GM18868 (cell line): Measurements from ENCODE around the gene HARBI1.
"Not testable (repeated sequence)": the region's sequence is repeated elsewhere in the genome, so short reads cannot be mapped to it uniquely, and the experiment has no call there.

Experiments used
- ATAC-seq: cut with Tn5 transposase; IDR thresholded peaks from one replicate; pipeline ENCODE4 v1.9.1; 2021; ENCODE audit warnings: mild to moderate bottlenecking, moderate library complexity; ENCODE audit not compliant: unreplicated experiment

HARBI1 gene

DNA sequence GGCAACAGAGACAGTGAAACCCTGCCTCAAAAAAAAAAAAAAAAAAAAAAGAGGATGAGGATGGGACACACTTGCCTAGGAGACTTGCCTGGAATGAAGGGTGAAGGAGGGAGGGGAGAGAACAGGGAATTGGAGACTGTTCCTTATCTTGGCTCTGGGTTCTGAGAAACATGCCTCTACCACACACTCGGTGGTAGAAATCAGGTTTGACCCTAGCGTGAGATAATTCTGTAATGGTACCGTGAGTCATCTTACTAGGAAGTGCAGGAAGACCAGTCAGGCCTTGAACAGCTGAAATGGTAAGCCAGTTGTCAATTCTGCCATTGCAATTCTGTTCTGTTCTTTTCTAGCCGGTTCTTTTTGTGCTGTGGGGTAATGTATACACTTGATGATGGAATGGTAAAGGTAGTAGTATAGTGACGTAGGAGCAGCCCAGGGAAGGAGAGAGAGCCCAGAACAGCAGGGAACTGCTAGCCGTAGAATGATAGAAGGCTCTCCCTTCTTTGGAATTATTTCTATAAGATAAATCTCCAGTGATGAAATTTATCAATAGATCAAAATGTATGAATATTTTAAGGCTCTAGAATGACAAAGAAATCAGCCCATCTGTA is 19.3 kb downstream of the HARBI1 start:
- no peak for ATAC-seq

DNA sequence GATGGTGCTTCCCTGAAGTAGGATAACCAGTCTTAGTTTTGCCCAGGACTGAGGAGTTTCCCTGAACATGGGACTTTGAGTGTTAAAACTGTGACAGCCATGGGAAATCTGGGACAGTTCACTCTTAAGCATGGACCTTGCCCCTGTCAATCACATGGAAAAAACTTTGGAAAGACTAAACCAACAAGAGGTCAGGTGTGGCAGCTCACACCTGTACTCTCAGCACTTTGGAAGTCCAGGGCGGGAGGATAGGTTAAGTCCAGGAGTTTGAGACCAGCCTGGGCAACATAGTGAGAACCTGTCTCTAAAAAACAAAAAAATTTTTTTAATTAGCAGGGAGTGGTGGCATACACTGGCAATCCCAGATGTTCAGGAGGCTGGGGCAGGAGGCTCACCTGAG is 19.9 kb downstream of the HARBI1 start:
- ATAC-seq, result no peak

DNA sequence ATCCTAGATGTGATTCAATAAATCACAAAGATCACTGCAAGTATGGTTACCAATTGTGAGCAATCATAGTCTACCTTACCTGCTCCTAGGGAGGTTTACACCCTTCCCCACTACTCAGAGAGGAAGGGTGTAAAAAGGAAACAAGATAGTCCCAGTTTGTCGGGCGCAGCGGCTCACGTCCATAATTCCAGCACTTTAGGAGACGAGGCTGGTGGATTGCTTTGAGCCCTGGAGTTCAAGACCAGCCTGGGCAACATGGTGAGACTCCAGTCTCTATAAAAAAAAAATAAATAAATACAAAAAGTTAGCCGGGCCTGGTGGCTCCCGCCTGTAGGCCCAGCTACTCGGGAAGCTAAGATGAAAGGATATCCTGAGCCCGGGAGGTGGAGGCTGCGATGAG is 22.2 kb downstream of the HARBI1 start:
- no peak for ATAC-seq

DNA sequence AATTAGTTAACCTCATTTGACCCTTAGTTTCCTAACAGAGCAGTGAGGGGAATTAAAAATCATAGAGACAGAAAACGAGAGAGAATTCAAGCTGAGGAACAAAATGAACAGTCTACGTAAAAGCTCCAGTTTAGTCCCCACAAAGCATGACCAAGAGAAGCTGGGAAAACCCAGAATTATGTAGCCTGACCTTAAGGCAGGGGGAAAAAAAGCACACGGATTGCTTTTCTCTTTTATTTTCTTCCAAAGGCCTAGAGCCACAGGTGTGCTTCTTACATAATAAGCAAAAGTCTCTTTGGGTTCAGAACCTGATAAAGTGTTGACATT is 22.7 kb downstream of the HARBI1 start:
- ATAC-seq, result peak; percentile 14

DNA sequence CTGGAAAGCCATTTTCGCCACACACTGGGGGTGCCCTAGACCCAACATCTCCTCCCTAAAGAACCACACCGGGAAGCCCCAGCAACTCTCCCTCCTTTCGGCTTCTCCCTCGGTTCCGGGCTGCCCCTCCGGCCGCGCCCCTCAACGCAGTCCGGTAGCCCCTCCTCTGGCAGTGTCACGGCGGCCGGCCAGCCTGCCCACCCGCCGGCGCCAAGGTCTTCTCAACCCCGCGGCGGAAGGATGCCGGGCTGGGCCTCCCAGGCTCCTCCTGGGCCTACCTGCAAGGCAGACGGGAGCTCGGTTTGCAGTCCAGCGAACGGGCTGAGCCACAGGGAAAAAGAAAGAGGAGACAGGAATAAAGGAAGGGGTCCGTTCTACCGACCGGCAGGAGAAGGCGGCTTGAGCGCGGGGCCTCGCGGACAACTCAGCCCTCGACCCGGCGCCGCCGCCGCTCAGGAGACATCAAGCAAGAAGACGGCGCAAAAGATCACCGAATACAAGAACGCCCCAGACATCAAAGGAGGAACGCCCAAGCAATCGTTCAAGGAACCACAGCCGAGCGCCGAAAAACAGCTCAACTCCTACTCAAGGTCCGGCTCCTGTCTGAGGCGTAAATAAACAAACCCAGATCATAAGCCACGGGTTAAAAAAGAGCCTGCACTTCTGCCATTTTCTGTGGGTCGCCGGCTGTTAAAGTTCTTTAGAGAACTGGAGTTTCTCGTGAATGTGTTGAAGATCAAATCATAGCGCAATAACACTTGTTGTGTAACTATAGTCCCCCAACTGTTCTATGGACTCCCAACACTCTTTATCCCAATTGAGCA is 23.3 kb downstream of the HARBI1 start, which contains the start of gene AMBRA1:
Gene AMBRA1, minus strand, starts transcription at position 474 of the 824 bp plus-strand sequence. CDS start 45,643 bp downstream, outside the sequence.
- peak; percentile 80 for ATAC-seq

DNA sequence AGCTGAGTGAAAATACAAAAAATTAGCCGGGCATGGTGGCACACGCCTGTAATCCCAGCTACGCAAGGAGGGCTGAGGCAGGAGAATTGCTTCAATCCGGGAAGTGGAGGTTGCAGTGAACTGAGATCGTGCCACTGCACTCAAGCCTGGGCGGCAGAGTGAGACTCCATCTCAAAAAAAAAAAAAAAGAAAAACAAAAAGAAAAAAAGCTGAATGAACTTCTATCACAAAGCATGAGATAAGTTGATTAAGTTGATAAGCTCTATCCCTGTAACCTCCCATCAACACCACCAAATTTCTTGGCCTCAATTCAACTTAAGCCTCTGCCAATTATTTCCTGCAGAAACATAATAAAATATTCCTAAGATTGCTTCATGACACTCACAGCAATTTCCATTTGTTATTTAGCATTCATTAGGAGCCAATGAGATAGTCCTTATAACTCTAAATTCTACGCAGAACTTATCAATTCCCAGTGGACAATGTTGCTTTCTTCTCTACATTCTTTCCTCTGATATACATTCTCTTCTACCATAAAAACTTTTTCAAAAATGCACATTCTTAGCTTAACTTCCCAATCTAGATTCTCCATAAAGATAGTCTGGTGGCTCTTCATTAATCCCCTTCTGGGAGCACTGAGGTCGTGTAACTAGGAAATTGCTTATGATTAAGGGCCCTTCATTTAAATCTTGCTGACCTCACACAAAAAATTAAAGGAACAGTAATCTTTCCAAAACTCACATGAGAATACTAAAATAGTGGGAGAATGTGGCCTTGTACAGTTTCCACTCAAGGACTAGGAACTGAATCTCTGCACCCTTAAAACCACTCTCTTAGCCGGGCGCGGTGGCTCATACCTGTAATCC is 26.1 kb downstream of the HARBI1 start:
- ATAC-seq, result no peak

DNA sequence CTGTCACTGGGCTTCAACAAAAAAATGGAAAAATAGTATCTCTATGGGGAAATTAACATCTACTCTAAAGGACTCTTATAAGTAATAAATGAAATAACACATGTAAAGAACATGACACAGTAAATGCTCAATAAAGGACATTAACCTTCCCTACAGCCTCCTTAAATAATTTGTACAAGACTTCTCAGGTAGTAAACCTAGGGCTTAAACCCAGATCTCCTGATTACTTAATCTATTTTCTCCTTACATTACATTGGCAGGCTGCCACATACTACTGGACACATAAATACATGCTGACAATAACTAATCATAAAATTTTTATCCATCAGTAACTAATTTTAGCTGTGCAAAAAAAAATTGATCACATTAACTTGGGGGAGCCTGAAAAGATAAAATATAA is 28.1 kb downstream of the HARBI1 start:
- no peak for ATAC-seq

DNA sequence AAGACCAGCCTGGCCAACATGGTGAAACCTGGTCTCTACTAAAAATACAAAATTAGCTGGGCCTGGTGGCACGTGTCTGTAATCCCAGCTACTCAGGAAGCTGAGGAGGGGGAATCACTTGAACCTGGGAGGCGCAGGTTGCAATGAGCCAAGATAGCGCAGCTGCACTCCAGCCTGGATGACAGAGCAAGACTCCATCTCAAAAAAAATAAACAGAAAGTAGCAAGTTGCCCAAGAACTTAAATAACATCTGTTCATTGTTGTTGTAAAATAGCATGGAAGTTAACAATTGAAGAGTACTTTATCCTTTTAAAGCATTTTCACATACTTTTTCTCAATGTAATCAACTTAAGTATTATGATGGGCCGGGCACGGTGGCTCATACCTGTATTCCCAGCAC is 28.9 kb downstream of the HARBI1 start:
- no peak for ATAC-seq

DNA sequence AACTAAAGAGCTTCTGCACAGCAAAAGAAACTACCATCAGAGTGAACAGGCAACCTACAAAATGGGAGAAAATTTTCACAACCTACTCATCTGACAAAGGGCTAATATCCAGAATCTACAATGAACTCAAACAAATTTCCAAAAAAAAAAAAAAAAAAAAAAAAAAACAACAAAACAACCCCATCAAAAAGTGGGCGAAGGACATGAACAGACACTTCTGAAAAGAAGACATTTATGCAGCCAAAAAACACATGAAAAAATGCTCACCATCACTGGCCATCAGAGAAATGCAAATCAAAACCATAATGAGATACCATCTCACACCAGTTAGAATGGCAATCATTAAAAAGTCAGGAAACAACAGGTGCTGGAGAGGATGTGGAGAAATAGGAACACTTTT is 33.5 kb downstream of the HARBI1 start:
- ATAC-seq, result not testable (repeated sequence)

DNA sequence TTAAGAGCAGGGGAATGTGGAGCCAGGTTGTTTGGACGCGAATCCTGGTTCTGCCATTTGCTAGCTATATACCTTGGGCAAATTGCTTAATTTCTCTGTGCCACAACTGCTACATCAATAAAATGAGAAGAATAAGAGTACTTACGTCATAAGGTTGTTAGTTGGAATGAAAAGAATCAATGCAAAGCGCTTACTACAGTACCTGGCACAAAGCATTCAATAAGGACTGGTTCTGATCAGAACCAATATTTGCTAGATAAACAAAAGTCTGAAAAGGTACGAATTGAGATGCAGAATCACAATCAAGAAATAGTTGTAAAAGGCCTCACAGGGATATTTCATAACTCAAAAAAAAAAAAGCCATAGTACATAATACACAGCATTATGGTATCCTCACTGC is 34.4 kb downstream of the HARBI1 start:
- no peak for ATAC-seq

DNA sequence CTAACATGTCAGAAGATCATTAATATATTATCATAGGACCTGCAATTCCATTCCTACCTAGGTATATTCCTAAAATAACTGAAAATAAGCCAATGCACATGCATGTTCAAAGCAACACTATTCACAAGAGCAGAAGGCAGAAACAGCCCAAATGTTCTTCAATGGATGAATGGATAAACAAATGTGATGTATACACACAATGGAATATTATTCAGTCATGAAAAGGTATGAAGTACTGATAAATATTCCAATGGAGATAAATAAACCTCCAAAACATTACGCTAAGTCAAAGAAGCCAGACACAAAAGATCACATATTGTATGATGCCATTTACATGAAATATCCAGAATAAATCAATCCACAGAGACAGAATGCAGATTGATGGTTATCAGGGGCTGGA is 40.0 kb downstream of the HARBI1 start:
- ATAC-seq, result no peak

DNA sequence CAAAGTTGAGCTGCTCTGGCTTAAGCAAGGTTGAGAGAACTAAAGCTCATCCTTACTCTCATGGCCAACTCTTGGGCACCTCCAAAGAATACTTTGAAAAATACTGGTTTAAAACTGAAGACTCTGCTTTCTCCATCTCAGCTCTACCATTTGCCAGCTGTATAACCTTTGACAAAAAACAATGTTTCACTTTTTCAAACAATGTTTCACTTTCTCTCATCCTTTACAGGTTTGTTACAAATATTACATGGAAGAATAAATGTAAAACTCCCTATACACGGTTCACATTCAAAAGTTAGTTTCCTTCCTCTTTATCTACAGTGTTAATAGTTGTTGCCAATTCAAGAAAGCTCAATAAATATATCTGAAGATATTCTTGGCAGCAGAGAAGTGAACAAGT is 42.4 kb downstream of the HARBI1 start:
- ATAC-seq, result no peak

DNA sequence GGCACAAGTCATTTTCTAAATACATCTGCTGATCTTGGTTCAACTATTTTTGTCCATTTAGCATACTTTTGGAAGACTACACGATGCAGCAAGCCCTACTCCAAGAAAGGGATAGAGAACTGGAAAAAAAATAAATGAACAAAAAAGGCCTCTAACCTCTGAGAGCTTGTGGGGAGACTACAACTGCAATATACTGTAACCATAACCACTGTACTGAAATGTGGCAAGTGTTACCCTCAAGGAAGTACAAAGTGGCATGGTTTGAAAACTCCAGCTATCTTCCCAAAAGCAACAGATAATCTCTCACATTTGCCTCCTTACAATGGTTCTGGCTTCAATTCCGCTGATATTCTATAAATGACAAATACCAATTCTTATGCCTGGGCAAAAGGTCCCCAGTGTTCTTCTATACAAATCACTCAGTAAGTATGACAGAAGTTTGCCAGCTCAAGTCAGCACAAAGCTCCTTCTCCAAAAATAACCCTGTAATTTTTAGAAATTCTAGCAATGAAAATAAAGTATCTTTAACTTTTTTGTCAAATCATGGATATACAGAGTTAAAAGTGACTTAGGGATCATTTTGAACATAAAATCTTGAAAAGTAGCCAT is 46.1 kb downstream of the HARBI1 start:
- ATAC-seq, result no peak

DNA sequence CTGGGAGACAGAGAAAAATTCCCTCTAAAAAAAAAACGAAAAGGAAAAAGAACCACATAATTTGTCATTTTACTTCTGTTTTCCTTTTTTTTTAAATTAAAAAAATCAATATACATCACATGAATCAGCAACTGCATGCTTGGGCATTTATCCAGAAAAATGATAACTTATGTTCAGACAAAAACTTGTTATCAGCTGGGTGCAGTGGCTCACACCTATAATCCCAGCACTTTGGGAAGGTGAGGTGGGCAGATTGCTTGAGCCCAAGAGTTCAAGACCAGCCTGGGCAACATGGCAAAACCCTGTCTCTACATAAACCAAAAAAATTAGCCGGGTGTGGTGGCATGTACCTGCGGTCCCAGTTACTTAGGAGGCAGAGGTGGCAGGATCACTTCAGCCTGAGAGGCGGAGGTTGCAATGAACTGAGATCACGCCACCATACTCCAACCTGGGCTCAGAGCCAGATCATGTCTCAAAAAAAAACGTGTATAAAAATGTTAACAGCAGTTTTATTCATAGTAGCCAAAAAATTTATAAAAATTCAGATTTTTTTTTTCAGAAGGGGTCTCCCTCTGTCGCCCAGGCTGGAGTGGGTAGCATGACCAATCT is 51.7 kb downstream of the HARBI1 start:
- ATAC-seq, result no peak

DNA sequence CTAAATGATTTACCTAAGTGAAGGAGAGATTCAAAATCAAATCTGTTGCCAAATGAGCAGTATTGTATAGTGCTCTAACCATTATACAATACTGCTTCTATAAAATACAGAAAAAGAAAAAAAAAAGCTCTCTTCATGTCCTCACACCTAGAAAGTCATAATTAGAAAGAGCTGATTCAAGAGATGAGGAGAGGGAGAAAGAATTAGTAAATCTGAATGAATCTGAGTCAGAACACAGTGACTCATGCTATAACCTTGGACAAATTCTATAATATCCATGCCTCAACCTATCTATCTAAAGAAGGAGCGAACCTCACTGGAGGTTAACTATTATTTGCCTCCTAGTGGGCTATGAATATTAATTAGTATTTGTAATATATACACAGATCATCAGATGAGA is 52.6 kb downstream of the HARBI1 start:
- ATAC-seq, result no peak

DNA sequence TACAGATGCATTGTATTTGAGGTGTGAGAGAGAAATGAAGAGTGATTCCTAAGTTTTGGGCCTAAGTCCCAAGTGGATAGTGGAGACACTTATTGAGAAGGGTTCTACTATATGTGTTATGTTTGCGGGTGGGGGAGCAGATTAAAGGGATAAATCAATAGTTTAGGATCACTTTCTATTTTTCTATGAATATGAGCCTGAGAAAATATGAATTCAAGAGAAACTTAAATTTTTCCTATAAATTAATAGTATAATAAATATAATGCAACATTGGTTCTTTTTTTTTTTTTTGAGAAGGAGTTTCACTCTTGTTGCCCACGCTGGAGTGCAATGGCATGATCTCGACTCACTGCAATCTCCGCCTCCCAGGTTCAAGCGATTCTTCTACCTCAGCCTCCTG is 54.5 kb downstream of the HARBI1 start:
- ATAC-seq, result no peak

DNA sequence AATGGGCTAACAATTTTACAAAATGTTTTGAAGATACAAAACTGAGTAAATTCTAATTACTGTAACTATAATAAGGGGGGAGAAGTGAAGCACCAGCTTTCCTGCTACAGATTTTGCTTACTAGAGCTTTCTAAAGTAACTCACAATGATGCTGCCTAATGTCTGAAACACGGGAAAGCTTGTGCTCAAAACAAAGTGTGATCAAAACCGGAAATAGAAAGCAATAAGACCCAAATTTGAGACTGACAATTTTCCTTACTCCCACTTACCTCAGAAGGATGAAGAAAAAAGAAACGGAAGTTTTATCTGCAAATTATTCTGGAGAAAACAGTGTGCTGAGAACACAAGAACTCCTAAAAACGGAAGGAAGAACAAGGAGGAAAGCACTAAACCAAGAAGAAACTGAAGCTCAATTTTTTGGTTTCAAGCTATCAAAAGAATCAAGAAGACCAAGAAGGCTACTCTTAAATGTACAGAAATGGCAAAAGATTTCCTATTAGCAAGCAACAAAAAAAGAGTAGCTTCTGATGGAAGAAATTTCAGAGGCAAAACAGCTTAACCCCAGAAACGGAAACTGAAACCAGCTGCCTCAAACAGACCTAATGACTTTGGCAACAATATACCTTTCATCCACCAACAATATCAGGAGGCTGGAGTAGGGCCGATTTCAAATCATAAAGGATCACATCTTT is 56.6 kb downstream of the HARBI1 start:
- peak; percentile 63 for ATAC-seq

DNA sequence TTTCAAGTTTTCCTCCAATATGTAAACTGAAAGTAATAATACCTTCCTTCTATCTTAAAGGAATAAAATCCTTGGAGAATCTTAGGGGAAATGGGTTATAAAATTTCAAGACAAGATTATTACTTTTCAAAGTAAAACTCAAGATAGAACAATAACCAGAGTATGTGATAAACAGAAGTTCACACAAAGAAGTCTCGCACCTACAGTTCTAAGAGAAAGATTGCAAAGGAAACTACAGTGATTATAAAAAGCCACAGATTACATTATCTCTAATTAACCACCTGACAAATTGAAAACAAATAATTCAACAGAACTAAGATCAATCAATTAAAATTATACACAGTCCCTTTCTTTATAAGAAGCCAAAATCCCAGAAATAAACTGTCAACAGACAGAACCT is 57.2 kb downstream of the HARBI1 start:
- ATAC-seq, result no peak

DNA sequence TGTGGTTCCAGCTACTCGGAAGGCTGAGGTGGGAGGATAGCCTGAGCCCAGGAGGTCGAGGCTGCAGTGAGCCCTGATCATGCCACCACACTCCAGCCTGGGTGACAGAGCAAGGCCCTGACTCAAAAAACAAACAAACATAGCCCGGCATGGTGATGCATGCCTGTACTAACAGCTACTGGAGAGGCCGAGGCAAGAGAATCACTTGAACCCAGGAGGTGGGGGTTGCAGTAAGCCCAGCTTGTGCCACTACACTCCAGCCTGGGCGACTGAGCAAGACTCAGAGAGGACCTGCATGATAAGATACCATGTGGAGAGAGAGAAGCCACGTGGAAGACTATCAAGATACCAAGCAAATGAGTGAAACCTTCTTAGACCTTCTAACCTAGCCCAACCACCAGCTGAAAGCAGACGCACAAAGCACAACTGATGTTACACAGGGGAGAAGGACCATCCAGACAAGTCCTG is 59.3 kb downstream of the HARBI1 start:
- ATAC-seq, result no peak
